Nephron progenitor cell (in vitro differentiated cells): ENCODE data around the gene BCLAF1.

ENCODE experiments used
- DNase-seq: peaks from one replicate; pipeline ENCODE4 v3.0.0; 2021
- H3K27ac Mint-ChIP-seq: 2 replicates; pipeline ENCODE4 v1.8.0; 2021; ENCODE audit warnings: mild to moderate bottlenecking, moderate library complexity, mixed read lengths
- H3K27me3 Mint-ChIP-seq: 2 replicates; pipeline ENCODE4 v1.8.0; 2021; ENCODE audit warnings: mild to moderate bottlenecking, low read depth, mixed read lengths; ENCODE audit not compliant: poor library complexity
- H3K36me3 Mint-ChIP-seq: 2 replicates; pipeline ENCODE4 v1.8.0; 2021; ENCODE audit warnings: low read depth, mixed read lengths
- H3K4me1 Mint-ChIP-seq: 2 replicates; pipeline ENCODE4 v1.8.0; 2021; ENCODE audit warnings: mixed read lengths
- H3K4me3 Mint-ChIP-seq: 2 replicates; pipeline ENCODE4 v1.8.0; 2021; ENCODE audit warnings: mild to moderate bottlenecking, moderate library complexity, mixed read lengths
- H3K9me3 Mint-ChIP-seq: 2 replicates; pipeline ENCODE4 v1.8.0; 2021; ENCODE audit warnings: mild to moderate bottlenecking, moderate library complexity, mixed read lengths
- CTCF ChIP-seq: fragments of 200-600 bp; sonication (generic); IDR thresholded peaks from 2 replicates; pipeline ENCODE4 v1.5.0; 2021; ENCODE audit warnings: antibody characterized with exemption

Gene BCLAF1

GRCh38 chr6:136235233-136235564 is 54.4 kb downstream of the BCLAF1 start:
- Mint-ChIP-seq H3K4me1 (peaks cover 5% of the 10 kb centered on the region), H3K9me3 (no peaks in the 10 kb centered on the region), H3K4me3 (no peak overlapping the region), H3K27ac (peak overlapping the region; percentile 39), H3K27me3 (no peaks in the 10 kb centered on the region), H3K36me3 (peaks cover 19% of the 10 kb centered on the region)
- DNase-seq: no peak
- no peak for TF ChIP-seq CTCF

GRCh38 chr6:136232701-136233100 is 56.9 kb downstream of the BCLAF1 start:
- Mint-ChIP-seq H3K27me3 (no peaks in the 10 kb centered on the region), H3K4me1 (peaks cover 10% of the 10 kb centered on the region), H3K27ac (no peak overlapping the region), H3K4me3 (no peak overlapping the region), H3K36me3 (peaks cover 9% of the 10 kb centered on the region), H3K9me3 (no peaks in the 10 kb centered on the region)
- DNase-seq: no peak
- no peak for TF ChIP-seq CTCF

- no peak for TF ChIP-seq CTCF
- peaks cover 22% of the 10 kb centered on the region for H3K4me1 Mint-ChIP-seq
- H3K4me3 Mint-ChIP-seq: no peak overlapping the region
- H3K36me3 Mint-ChIP-seq: no peaks in the 10 kb centered on the region
- H3K27ac Mint-ChIP-seq: no peak overlapping the region
- peaks cover 3% of the 10 kb centered on the region for H3K27me3 Mint-ChIP-seq
- DNase-seq: no peak
- H3K9me3 Mint-ChIP-seq: no peaks in the 10 kb centered on the region
Measured at GRCh38 chr6:136230219-136230853, 59.3 kb downstream of the BCLAF1 start.

GRCh38 chr6:136228814-136229213 is 60.8 kb downstream of the BCLAF1 start:
- Mint-ChIP-seq H3K9me3 (peaks cover 4% of the 10 kb centered on the region), H3K4me1 (peaks cover 17% of the 10 kb centered on the region), H3K36me3 (no peaks in the 10 kb centered on the region), H3K27me3 (peaks cover 3% of the 10 kb centered on the region), H3K27ac (no peak overlapping the region), H3K4me3 (no peak overlapping the region)
- TF ChIP-seq CTCF: no peak
- no peak for DNase-seq

DNA sequence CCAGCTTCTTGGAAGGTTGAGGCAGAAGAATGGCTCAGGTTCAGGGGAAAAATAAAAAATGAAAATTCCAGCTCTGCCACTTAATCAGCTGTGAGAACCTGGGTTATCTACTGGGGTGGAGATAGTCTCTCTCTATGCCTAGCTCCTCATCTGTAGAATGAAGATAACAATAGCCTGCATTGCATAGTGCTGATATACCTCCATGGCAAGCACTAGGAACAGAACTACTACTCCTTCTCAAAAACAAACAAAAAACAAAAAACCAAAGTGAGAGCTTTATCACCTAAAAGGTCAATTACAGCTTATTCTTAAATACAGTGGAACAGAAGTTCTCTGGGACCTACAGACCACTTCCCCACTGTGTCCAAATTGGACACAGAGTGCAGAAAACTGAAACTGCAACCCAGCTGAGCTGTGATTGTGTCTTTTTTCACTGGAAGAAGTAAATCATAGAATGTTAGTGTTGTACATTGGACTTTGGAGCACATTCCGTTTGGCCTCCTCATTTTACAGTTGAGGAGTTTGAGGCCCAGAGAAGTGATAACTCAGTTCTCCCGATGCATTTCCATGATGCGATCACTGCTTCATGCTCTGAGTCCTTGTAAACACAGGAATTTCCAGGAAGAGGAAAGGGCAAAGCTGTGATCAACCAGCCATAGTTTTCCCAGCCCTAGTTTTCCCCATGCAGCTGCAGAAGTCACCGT is 62.8 kb downstream of the BCLAF1 start:
- H3K4me1 Mint-ChIP-seq: peaks cover 17% of the 10 kb centered on the region
- peaks cover 3% of the 10 kb centered on the region for H3K27me3 Mint-ChIP-seq
- H3K9me3 Mint-ChIP-seq: peaks cover 4% of the 10 kb centered on the region
- H3K4me3 Mint-ChIP-seq: no peak overlapping the region
- TF ChIP-seq CTCF: no peak
- no peak for DNase-seq
- no peaks in the 10 kb centered on the region for H3K36me3 Mint-ChIP-seq
- no peak overlapping the region for H3K27ac Mint-ChIP-seq
